Measurements from ENCODE around the gene SPTLC3. TPM values are rescaled to one million over a fixed set of nuclear protein-coding genes. Genes with fewer than 3 reads are reported as not detected.

SPTLC3 gene
- total RNA-seq, 4 donors from 2014 or later = 62.5 to 76.6 (median 71.9) TPM

DNA sequence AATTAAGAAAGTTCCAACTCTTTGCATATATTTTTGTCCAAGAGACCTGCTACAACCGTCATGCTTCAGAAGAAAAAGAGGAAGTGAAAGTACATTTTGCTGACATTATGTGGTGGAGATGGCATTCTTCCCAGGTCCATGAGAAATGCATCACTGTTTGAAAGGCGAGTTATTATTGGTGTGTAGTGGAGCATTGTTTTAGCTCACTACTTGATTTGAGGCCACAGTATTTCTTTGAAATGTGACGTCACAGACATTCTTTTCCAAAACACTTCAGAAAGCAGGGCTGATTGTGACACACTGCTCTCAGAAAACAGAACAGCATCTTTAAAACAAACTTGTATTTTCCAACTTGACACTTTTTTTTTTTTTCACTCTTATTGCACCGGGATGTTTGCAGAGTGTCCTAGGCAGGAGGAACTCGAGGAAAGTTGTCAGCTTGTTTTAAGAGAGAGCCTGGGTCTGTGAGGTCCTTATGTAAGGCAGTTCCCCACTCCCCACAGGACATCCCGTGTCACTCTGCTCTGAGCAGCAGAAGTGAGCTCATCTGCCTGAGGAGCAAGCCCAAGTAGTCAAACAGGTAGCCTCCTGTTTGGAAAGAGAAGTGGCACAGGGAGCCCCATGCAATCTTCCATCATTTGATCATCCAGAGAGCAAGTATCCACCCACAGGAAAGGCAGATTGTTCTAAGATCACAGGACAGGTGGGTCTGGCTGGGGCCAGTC lies 1.1 kb downstream of the SPTLC3 start:
- H3K4me3 ChIP-seq (ENCODE audit: low read depth, poor library complexity, severe bottlenecking) = peak overlapping the region; percentile 11
- peak in 1 of 2 donors; percentile 51 for DNase-seq (ENCODE audit: low spot score in 2 of 2)
- 4 to 11% methylated on average over 6 of the region's 6 CpGs for WGBS, 2 donors
- TF ChIP-seq, protein P1, sequence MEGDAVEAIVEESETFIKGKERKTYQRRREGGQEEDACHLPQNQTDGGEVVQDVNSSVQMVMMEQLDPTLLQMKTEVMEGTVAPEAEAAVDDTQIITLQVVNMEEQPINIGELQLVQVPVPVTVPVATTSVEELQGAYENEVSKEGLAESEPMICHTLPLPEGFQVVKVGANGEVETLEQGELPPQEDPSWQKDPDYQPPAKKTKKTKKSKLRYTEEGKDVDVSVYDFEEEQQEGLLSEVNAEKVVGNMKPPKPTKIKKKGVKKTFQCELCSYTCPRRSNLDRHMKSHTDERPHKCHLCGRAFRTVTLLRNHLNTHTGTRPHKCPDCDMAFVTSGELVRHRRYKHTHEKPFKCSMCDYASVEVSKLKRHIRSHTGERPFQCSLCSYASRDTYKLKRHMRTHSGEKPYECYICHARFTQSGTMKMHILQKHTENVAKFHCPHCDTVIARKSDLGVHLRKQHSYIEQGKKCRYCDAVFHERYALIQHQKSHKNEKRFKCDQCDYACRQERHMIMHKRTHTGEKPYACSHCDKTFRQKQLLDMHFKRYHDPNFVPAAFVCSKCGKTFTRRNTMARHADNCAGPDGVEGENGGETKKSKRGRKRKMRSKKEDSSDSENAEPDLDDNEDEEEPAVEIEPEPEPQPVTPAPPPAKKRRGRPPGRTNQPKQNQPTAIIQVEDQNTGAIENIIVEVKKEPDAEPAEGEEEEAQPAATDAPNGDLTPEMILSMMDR (IDR thresholded peaks at IDR 0.05) = no peak
- no peak for TF ChIP-seq POLR2A (IDR thresholded peaks at IDR 0.05)
- intact Hi-C loops (cut with DNase I; ENCODE audit: low total_unique reads) = no loop called here

DNA sequence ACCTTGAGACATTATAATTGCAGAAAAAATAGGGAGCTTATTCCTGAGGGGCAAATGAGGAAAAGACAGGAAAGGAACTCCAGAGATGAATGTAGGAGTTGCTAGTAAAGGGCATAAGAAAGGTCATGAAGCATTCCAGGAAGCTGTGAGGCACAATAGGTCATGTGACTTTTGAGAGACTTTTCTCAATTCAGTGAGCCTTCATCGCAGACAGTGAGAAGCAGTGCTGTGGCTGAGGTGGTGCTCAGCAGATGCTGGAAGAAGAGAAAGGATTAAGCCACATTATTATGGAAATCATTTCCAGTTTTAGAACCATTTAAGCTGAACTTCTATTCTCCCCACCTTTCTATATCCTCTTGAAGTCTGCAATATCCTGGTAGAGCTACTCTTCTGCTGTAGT lies 4.1 kb downstream of the SPTLC3 start:
- no peak overlapping the region for H3K4me3 ChIP-seq (ENCODE audit: low read depth, poor library complexity, severe bottlenecking)
- intact Hi-C loops (cut with DNase I; ENCODE audit: low total_unique reads) = no loop called here
- no peak for TF ChIP-seq POLR2A (IDR thresholded peaks at IDR 0.05)
- TF ChIP-seq, protein P1 (IDR thresholded peaks at IDR 0.05) = no peak
- 75 to 82% methylated on average over 1 of the region's 1 CpG for WGBS, 2 donors
- DNase-seq (ENCODE audit: low spot score in 2 of 2) = no peak

DNA sequence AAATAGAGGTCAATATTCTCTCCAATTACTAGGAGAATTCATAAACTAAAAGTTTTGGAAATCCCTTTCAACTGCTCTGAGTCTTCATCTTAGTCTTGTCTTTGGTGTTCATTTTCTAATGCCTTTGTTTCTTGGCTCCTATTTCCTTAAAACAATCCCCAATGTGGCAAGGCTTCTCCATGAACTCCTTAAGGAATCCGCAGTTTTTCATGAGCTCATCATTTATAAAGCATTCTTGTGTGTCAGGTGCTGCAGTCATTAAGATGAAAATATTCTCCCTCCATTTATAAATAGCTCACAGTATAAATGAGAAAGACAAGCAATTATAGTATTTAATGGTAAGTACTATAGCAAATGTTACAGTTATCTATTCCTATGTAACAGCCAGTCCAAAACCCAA lies 4.6 kb downstream of the SPTLC3 start:
- TF ChIP-seq, protein P1 (IDR thresholded peaks at IDR 0.05) = no peak
- no peak for TF ChIP-seq POLR2A (IDR thresholded peaks at IDR 0.05)
- 80 to 95% methylated on average over 1 of the region's 1 CpG for WGBS, 2 donors
- intact Hi-C loops (cut with DNase I; ENCODE audit: low total_unique reads) = no loop called here

DNA sequence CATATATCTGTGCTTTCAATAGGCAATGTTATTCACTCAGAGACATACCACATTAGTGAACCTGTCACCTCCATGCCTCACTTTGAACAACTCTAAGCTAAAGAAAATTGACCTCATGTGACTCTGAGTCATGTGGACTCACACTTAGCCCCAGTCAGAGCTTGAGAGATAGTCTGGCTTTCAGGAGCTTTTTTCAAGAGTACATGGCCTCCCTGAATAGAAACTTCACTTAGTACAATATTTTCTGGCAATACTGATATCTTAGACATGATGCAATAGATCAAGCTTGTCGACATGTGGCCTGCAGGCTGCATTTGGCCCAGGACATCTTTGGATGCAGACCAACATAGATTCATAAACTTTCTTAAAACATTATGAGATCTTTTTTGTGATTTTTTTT lies 8.5 kb downstream of the SPTLC3 start:
- intact Hi-C loops (cut with DNase I; ENCODE audit: low total_unique reads) = no loop called here
- no peak for TF ChIP-seq POLR2A (IDR thresholded peaks at IDR 0.05)
- TF ChIP-seq, protein P1 (IDR thresholded peaks at IDR 0.05) = no peak
- no peak for DNase-seq (ENCODE audit: low spot score in 2 of 2)
- 17 to 30% methylated on average over 1 of the region's 1 CpG for WGBS, 2 donors
- H3K4me3 ChIP-seq (ENCODE audit: low read depth, poor library complexity, severe bottlenecking) = no peak overlapping the region

More for the DNA sequence above, 4.6 kb downstream of the SPTLC3 start:
- DNase-seq (ENCODE audit: low spot score in 2 of 2) = no peak
- no peak overlapping the region for H3K4me3 ChIP-seq (ENCODE audit: low read depth, poor library complexity, severe bottlenecking)

DNA sequence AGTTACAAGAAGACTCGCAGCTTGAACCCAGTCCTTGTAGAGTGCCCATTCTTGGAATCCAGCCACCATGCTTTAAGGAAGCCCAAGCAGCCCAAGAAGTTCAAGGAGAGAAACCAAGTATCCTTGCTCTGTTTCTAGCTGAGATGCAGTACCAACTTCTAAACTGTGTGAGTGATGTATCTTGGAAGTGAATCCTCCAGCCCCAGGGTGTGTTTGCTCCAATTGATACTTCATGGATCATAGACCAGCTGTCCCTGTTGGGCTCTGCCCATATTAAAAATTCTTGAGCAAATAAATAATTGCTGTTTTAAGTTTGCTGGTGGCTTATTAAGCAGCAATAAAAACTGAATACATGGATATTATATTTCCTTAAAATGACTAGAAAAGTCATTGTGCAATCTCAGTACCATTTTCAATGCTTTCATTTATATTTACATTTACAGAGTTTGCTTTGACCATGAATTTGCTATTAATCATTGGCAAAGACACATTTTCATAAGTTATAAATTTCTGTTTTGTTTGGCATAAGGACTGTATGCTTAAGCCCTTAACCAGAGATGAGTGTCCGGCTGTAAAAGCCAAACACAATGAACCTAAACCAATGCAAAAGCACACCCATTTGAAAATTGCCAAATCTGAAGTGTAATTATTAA lies 9.2 kb downstream of the SPTLC3 start:
- intact Hi-C loops (cut with DNase I; ENCODE audit: low total_unique reads) = no loop called here
- DNase-seq (ENCODE audit: low spot score in 2 of 2) = no peak
- WGBS, 2 donors = 58 to 69% methylated on average over 2 of the region's 2 CpGs
- no peak overlapping the region for H3K4me3 ChIP-seq (ENCODE audit: low read depth, poor library complexity, severe bottlenecking)
- TF ChIP-seq, protein P1 (IDR thresholded peaks at IDR 0.05) = no peak
- no peak for TF ChIP-seq POLR2A (IDR thresholded peaks at IDR 0.05)

Data from lower leg skin (tissue), 4 donors.